B cell (primary cell): Measurements from ENCODE around the gene NGEF. TPM values are rescaled to one million over a fixed set of nuclear protein-coding genes. Genes with fewer than 3 reads are reported as not detected.

Experiments used
- ATAC-seq: fragments of 200-7000 bp; cut with Tn5 transposase; one replicate; pipeline ENCODE4 v1.10.0; 2021; ENCODE audit warnings: low read depth, mild to moderate bottlenecking, moderate number of reproducible peaks, moderate library complexity
- CTCF ChIA-PET: fragments of 350-600 bp; sonication (Branson Sonifier 250); formaldehyde crosslinking; loops from one replicate; lab custom pipeline; 2021; ENCODE audit warnings: antibody characterized with exemption, inconsistent platforms; lab: Charles Lee
- POLR2A ChIA-PET: fragments of 350-600 bp; sonication (Branson Sonifier 250); formaldehyde crosslinking; loops from one replicate; lab custom pipeline; 2021; ENCODE audit warnings: antibody characterized with exemption; lab: Charles Lee
- DNase-seq: peaks from one replicate; pipeline ENCODE4 v3.0.0; 2013
- H2AFZ ChIP-seq: 2 replicates; pipeline ENCODE4 v1.6.1; 2012; ENCODE audit warnings: mild to moderate bottlenecking, low read depth, low read length; ENCODE audit not compliant: insufficient read depth, poor library complexity, severe bottlenecking
- H3K27ac ChIP-seq, 2 donors: 1 replicate in 1 of 2; 2 replicates in 1 of 2; pipeline ENCODE4 v1.5.1; 2012 to 2013; ENCODE audit warnings: low read length in 2 of 2, mild to moderate bottlenecking in 2 of 2, moderate library complexity in 1 of 2
- H3K27me3 ChIP-seq, 4 experiments: fragments of 200-600 bp in 1 of 4; sonication (generic) in 1 of 4; replicated peaks in 1 of 4; 1 replicate in 2 of 4; 2 replicates in 2 of 4; pipeline versions ENCODE4 v1.6.1 to v1.7.0; 2013 to 2016; ENCODE audit warnings: low read length in 3 of 4, mild to moderate bottlenecking in 2 of 4, mixed read lengths in 1 of 4, moderate library complexity in 1 of 4; ENCODE audit not compliant: insufficient read depth in 4 of 4, control insufficient read depth in 3 of 4; ENCODE audit errors: control extremely low read depth in 1 of 4
- H3K36me3 ChIP-seq, 2 experiments: replicated peaks in 1 of 2; 1 replicate in 1 of 2; 2 replicates in 1 of 2; pipeline versions ENCODE4 v1.6.1 to v1.7.1; 2013; ENCODE audit warnings: low read length in 1 of 2; ENCODE audit not compliant: insufficient read depth in 2 of 2, control insufficient read depth in 1 of 2; ENCODE audit errors: control extremely low read depth in 1 of 2, extremely low read depth in 1 of 2
- H3K4me1 ChIP-seq, 2 donors: fragments of 200-600 bp in 1 of 2; sonication (generic) in 1 of 2; 1 replicate in 1 of 2; 2 replicates in 1 of 2; pipeline versions ENCODE4 v1.5.1 to v1.6.1; 2013 to 2017; ENCODE audit warnings: low read length in 2 of 2; ENCODE audit not compliant: control insufficient read depth in 2 of 2, insufficient read depth in 2 of 2
- H3K4me2 ChIP-seq: replicated peaks from 2 replicates; pipeline ENCODE3; 2012; ENCODE audit warnings: mild to moderate bottlenecking, low read depth, low read length; ENCODE audit not compliant: poor library complexity, severe bottlenecking
- H3K4me3 ChIP-seq, 5 experiments: fragments of 200-600 bp in 1 of 5; sonication (generic) in 1 of 5; 1 replicate in 3 of 5; 2 replicates in 2 of 5; pipeline versions ENCODE4 v1.5.1 to v1.7.0; 2011 to 2016; ENCODE audit warnings: low read length in 4 of 5, mild to moderate bottlenecking in 4 of 5, low read depth in 2 of 5, control low read depth in 1 of 5, moderate library complexity in 1 of 5; ENCODE audit not compliant: insufficient read depth in 1 of 5; ENCODE audit errors: control extremely low read depth in 1 of 5, extremely low read depth in 1 of 5
- H3K79me2 ChIP-seq: fragments of 200-600 bp; sonication (generic); one replicate; pipeline ENCODE4 v1.6.0; 2016; ENCODE audit warnings: low read length; ENCODE audit not compliant: control insufficient read depth, insufficient read depth
- H3K9ac ChIP-seq: fragments of 200-600 bp; sonication (generic); 2 replicates; pipeline ENCODE4 v1.6.1; 2017; ENCODE audit warnings: mild to moderate bottlenecking, low read length, moderate library complexity
- H3K9me3 ChIP-seq, 3 donors: one replicate each; pipeline versions ENCODE4 v1.6.1 to v1.7.1; 2013; ENCODE audit warnings: low read length in 2 of 3; ENCODE audit not compliant: control insufficient read depth in 2 of 3, insufficient read depth in 1 of 3; ENCODE audit errors: control extremely low read depth in 1 of 3
- H4K20me1 ChIP-seq: 2 replicates; pipeline ENCODE4 v1.6.0; 2012; ENCODE audit warnings: mild to moderate bottlenecking, low read length; ENCODE audit not compliant: insufficient read depth, control insufficient read depth, poor library complexity, severe bottlenecking
- H3K27ac Mint-ChIP-seq: one replicate; pipeline ENCODE4 v1.8.0; 2021; ENCODE audit warnings: mixed read lengths
- H3K27me3 Mint-ChIP-seq: one replicate; pipeline ENCODE4 v1.8.0; 2021; ENCODE audit warnings: mixed read lengths
- H3K4me1 Mint-ChIP-seq: one replicate; pipeline ENCODE4 v1.8.0; 2021; ENCODE audit warnings: mixed read lengths
- H3K4me3 Mint-ChIP-seq: one replicate; pipeline ENCODE4 v1.8.0; 2021; ENCODE audit warnings: mixed read lengths
- H3K9me3 Mint-ChIP-seq: one replicate; pipeline ENCODE4 v1.8.0; 2022; ENCODE audit warnings: mixed read lengths; ENCODE audit not compliant: insufficient read depth
- CTCF ChIP-seq: fragments of 200-600 bp; IDR thresholded peaks from one replicate; pipeline ENCODE4 v1.8.0; 2022; ENCODE audit warnings: antibody characterized with exemption, mild to moderate bottlenecking
- EZH2 ChIP-seq: IDR thresholded peaks from 2 replicates; pipeline ENCODE4 v1.6.1; 2012; ENCODE audit warnings: borderline replicate concordance, low read depth, mild to moderate bottlenecking, moderate library complexity, low read length; ENCODE audit not compliant: insufficient read depth, poor library complexity, severe bottlenecking
- WGBS: methylation state at CpG from one replicate; pipeline ENCODE4 v1.1.5; 2013; ENCODE audit warnings: missing lambda C conversion rate; ENCODE audit not compliant: insufficient coverage; 5-methylcytosine and 5-hydroxymethylcytosine counted together
- intact Hi-C: fragments of 100-400 bp; cut with micrococcal nuclease; formaldehyde crosslinking; loops from one replicate; pipeline ENCODE4 v1.10.0; 2022
- polyA plus RNA-seq: library from polyadenylated mRNA; depleted of rRNA; stranded (reverse); fragments of >200 nt; gene quantifications from 2 replicates; pipeline ENCODE4 v1.2.3, GENCODE V29; 2012
- total RNA-seq, 2 donors: library from RNA; stranded (reverse); fragments of 120-200 nt in 1 of 2; gene quantifications; 1 replicate in 1 of 2; 2 replicates in 1 of 2; pipeline versions ENCODE4 v1.2.3 to v1.2.4, GENCODE V29; 2013 to 2022

NGEF gene
- total and polyA plus RNA-seq, 2 donors (not counting 1 experiment from before 2014, with no cell fraction given) = not detected

- TF ChIP-seq CTCF (no peak), EZH2 (no peak)
- ATAC-seq (no peak), DNase-seq (no peak)
- WGBS = 91% methylated on average over 8 of the region's 8 CpGs
- no peak overlapping the region for H3K9ac ChIP-seq
- H3K4me1 Mint-ChIP-seq = peaks cover 15% of the 10 kb centered on the region
- H3K4me1 ChIP-seq = peaks cover 19 to 23% of the 10 kb centered on the region in 2 donors
- no peaks in the 10 kb centered on the region for H3K36me3 ChIP-seq
- H3K27ac Mint-ChIP-seq = no peak overlapping the region
- no peak overlapping the region for H2AFZ ChIP-seq
- peaks cover 0 to 41% (median 21%) of the 10 kb centered on the region in 4 experiments for H3K27me3 ChIP-seq
- H3K27me3 Mint-ChIP-seq = peaks cover 55% of the 10 kb centered on the region
- POLR2A ChIA-PET = no interaction called here
- CTCF ChIA-PET = interaction anchor here (1.0 kb wide), 1 partner anchor 124 kb away, joined by 3 read pairs; no protein-coding TSS in a partner anchor
- H3K4me3 ChIP-seq = no peak overlapping the region
- no peaks in the 10 kb centered on the region for H3K79me2 ChIP-seq
- no peaks in the 10 kb centered on the region for H4K20me1 ChIP-seq
- no peak overlapping the region for H3K27ac ChIP-seq
- peak overlapping the region; percentile 80 for H3K4me3 Mint-ChIP-seq
- no peaks in the 10 kb centered on the region for H3K9me3 Mint-ChIP-seq
- intact Hi-C loops = no loop called here
- peaks cover 0 to 4% (median 1%) of the 10 kb centered on the region in 3 donors for H3K9me3 ChIP-seq
- no peak overlapping the region for H3K4me2 ChIP-seq
These were observed 83.0 kb downstream of the NGEF start for GRCh38 chr2:232930059-232930400.

GRCh38 chr2:232929303-232930058, 83.6 kb downstream of the NGEF start:
- Histone ChIP-seq H4K20me1 (no peaks in the 10 kb centered on the region), H2AFZ (no peak overlapping the region), H3K4me2 (no peak overlapping the region), H3K36me3 (no peaks in the 10 kb centered on the region), H3K27ac (no peak overlapping the region), H3K27me3 (peaks cover 0 to 44% (median 23%) of the 10 kb centered on the region in 4 experiments), H3K79me2 (no peaks in the 10 kb centered on the region), H3K9ac (no peak overlapping the region), H3K4me1 (peaks cover 19 to 23% of the 10 kb centered on the region in 2 donors), H3K9me3 (peaks cover under 1 to 5% (median 2%) of the 10 kb centered on the region in 3 donors), H3K4me3 (no peak overlapping the region)
- DNase-seq = no peak
- no peak for TF ChIP-seq EZH2
- TF ChIP-seq CTCF = no peak
- Mint-ChIP-seq H3K27ac (no peak overlapping the region), H3K4me3 (peak overlapping the region; percentile 80), H3K9me3 (no peaks in the 10 kb centered on the region), H3K27me3 (peaks cover 59% of the 10 kb centered on the region), H3K4me1 (peaks cover 15% of the 10 kb centered on the region)
- CTCF ChIA-PET = interaction anchor here (1.0 kb wide), 1 partner anchor 125 kb away, joined by 3 read pairs; no protein-coding TSS in a partner anchor
- 81% methylated on average over 5 of the region's 9 CpGs for WGBS
- intact Hi-C loops = no loop called here
- POLR2A ChIA-PET = no interaction called here
- ATAC-seq = no peak
